GM19452 (cell line): ENCODE results near the gene RSF1.

Experiments used
- ATAC-seq: cut with Tn5 transposase; IDR thresholded peaks from one replicate; pipeline ENCODE4 v1.9.1; 2021; ENCODE audit not compliant: unreplicated experiment

RSF1 gene

DNA sequence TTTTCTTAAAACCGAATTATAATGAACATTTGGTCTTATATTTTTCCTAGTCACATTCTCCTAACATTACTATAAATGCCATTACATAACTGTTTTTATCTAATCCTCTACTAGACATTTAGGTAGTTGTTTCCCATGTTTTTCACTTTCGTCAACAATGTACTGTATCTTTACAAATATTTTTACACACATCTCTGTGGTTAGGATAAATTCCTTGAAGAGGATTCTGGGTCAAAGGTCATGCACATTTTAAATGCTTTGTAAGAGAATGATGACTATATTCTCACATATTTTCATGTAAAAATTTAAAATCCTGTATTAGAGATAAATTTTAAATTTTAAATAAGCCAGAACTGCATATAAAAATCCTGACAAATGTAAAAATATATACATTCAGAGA lies 121.6 kb downstream of the RSF1 start:
- no peak for ATAC-seq

DNA sequence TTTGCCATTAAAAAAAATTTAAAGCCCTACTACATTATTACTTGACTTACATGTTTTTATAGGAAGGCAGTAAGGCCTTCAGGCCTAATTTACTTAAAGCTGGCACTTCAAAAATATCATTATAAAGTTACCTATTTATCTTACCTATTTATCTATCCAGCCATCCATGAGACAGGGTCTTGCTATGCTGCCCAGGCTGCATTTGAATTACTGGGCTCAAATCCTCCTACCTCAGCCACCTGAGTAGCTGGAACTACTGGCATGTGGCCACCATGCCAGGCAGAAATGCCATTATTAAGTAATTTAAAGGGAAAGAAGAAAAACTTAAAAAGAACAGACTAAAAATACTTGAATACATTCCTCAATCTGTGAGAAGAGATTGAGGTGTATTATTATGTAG lies 122.7 kb downstream of the RSF1 start:
- ATAC-seq = no peak

DNA sequence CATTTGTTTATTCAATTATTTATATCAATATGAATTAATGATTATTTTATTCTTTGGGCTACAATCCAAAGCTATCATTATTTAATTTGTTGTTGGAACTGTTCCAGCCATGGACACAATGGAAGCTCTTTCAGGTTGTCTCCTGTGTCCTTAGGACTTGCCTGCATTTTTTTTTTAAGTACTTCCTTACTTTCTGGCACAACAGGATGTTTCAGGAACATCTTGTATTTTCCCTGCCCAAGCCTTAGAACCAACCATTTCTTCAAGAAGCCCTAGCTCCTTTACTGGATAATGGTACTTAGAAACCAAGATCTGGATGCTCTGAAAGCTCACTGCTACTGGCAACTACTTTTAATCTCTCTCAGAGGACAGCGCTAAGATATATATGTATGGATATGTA lies 125.1 kb downstream of the RSF1 start:
- no peak for ATAC-seq

DNA sequence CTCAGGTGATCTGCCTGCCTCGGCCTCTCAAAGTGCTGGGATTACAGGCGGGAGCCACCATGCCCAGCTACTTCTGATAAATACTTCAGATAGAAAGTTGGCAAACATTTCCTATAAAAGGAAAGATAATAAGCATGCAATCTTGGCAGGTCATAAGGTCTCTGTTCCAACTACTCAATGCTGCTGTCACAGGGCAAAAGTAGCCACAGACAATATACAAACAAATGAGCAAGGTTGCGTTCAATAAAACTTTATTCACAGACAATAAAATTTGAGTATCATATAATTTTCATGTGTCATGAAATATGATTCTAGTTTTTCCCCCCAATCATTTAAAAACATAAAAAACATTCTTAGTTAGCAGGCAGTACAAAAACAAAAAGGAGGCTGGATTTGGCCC lies 129.9 kb downstream of the RSF1 start:
- no peak for ATAC-seq

DNA sequence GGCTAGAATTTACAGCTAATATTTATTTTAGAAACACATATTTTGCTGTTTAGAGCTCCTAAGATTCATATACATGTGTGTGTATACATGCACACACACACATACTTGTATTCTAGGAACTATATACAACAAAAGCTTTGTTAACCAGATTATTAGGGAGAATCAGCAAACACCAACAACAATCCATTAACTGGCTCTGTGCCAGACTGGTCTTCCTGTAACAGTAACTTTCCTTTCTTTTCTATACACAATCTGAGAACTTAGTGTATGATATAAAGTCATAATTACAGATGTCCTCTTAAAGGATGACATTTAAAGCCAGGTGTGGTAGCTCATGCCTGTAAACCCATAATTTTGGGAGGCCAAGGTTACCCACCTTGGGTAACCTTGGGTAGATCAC lies 133.4 kb downstream of the RSF1 start:
- ATAC-seq = no peak

DNA sequence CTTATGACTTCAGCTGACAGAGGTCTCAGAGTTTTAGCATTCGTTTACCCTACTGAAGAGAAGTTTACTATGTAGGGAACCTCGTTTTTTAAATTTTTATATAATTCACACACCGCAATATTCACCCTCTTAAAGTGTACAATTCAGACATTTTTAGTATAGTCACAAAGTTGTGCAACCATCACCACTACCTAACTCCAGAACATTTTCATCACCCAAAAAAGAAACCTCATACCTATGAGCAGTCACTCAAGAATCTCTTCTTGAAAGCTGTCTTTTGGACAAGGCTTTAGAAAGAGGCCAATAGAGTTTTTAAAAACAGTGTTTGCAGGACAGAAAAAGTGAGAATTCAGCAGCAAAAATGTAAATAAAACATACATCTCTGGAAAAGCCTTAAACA lies 143.4 kb downstream of the RSF1 start:
- ATAC-seq = no peak

DNA sequence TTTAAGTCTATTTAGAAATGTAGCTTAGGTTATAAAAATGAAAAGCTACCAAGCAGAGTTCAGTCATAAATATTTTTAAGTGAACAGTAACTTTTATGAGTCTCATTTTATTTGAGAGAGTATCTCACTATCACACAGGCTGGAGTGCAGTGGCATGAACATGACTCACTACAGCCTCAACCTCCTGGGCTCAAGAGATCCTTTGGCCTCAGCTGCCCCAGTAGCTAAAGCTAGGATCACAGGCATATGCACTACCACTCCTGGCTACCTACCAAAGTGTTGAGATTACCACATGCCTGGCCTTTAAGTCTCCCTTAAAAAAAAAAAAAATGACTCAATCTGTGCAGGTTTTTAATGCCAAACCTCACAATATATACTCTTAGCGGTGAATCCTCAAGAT lies 148.3 kb downstream of the RSF1 start:
- no peak for ATAC-seq

DNA sequence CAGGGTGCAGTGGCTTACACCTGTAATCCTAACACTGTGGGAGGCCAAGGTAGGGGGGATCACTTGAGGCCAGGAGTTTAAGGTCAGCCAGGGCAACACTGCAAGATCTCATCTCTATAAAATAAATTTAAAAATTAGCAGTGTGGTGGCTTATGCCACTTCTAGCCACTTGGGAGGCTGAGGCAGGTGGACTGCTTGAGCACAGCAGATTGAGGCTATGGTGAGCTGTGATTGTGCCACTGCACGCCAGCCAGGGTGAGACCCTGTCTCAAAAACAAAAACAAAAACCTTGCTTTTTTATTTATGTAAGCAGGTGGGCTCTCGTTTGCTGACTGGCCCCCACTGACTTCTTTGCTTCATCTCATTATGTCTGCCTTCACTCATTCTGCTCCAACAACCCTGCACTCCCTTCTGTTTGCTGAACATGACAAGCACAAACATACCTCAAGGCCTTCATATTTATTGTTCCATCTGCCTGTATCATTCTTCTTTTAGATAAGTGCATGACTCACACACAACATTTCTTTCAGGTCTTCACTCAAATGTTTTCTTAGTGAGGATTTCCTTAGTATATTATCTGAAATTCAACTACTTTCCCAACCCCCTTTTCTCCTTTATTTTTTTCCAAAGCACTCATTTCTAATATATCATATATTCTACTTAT lies 150.5 kb downstream of the RSF1 start:
- no peak for ATAC-seq

DNA sequence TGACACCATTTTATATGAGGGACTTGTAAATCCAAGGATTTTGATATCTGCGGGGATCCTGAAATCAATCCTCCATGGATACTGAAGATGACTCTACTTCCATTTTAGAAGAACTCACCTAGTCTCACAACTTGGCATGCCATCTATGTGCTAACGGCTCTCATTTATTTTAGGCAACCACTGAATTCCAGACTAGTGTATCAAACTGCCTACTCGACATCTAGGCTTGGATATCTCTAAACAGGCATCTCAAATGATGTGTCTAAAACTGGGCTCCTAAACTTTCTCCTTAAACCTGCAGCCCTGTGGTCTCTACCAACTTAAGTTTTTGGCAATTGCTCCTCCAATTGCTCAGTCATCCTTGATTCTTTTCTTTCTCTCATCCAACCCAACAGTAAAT lies 151.8 kb downstream of the RSF1 start:
- ATAC-seq = no peak

DNA sequence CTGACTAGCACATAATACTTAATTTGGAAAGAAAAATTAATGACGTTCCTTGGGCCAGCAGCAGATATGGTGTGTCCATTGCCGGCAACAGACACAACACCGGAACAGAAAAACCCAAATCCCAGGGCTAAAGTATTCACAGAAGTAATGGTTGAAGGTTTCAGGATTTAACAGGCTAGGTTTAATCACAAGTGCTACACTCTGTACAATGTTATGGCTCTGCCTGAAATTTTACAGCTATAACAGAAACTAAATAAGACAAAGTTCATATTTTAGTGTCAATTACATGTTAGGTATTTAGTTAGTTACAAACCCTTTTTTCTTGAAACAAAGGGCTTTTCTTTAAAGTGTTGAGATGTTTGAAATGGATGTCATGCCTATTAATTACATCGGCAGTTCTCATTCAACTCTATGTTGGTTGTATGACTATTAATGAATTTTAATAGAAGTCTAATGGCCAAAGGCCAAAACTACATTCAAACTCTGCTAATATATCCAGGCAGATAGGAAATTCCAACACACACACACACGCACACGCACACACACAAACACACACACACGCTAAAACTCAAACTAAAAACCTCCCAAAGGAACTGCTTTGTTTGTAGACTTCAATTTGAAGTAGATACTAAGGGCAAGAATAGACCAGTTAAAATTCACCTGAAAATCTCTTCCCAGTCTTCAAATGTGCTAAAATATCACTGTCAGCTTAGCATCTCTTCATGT lies 155.1 kb downstream of the RSF1 start:
- ATAC-seq = no peak

DNA sequence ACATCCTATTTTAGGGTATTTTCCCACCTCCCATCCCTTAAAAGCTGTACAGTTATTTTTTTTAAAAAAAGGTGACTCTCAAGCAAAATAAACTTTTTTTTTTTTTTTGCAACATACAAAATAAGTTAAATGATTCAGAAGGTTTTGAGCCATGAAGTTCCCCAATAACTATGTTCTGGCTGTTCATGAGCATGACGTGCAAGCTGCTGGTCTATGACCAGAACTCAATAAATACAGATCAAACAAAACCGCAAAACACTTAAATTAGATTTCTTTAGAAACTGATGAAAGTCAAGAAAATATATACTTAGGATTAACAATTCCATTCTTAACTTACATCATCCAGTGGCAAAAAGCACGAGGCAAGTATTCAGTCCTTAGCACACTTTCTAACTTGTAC lies 158.9 kb downstream of the RSF1 start:
- ATAC-seq = no peak

DNA sequence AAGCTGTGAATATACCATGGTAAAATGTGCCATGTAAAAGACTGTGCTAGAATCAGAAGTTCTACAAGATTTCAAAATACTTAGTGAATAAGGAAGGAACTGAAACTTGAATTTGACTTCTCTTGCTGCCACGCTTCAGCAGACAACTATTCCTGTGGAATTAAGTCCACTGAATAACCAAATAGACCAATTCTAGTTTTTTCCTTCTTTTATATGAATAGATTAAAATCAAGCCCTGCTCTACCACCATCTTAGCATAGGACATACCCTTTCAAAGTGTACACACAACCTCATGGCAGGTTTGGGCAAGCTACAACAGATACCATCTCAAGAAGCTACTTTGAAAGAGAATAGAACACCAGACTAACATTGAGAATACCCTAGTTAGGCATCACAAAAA lies 159.6 kb downstream of the RSF1 start:
- ATAC-seq = no peak

DNA sequence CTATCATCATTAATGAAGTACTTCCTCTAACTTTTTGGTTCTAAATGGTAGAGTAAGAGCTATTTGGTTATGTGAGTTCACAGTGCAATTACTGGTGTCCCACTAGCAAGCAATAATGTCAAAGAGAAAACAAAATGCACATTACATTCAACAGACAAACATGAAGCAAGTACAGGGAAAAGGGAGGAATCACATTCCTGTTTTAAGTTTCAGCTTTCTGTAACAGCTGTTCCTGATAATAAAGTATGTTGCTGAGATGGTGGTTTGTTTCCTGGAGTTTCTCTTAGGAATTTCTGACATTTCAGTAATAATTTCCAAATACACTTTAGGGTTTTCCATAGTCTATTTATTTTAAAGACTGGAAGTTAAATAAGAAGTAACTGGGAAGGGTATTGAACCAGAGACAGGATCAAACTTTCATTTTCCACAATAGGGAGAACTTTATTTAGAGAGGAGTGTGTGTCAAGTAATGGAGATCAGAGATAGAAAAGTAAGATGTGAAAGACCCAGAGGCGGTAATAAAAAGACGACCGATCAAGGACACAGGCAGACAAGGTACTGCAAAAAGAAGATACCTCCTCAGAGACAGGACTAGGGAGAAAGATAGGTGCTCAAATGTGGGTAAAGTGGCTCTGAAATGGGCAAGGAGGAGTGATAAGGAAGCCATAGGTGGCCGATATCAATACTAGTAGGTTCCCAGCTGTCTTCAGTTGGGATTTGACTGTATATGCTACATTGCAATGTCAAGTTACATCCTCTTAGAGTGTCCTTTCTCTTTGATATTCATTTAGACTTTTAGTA lies 162.1 kb downstream of the RSF1 start:
- ATAC-seq = no peak

DNA sequence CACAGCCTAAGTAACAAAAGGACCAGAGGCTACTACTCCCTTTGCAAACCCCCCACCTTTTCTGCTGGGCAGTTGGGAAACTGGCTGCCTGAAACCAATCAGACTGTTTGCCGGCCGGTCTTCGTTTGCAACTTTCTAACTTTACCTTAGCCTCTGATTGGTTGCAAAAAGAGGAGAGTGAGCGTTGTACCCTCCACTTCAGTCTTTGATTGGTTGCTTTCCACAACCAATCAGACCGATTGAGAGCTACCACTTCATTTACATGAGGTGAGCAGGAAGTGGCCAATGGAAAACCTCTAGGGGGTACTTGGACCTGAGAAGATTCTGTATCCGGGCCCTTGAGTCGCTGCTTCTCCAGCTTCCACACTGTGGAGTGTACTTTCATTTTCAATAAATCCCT lies 164.2 kb downstream of the RSF1 start:
- no peak for ATAC-seq

DNA sequence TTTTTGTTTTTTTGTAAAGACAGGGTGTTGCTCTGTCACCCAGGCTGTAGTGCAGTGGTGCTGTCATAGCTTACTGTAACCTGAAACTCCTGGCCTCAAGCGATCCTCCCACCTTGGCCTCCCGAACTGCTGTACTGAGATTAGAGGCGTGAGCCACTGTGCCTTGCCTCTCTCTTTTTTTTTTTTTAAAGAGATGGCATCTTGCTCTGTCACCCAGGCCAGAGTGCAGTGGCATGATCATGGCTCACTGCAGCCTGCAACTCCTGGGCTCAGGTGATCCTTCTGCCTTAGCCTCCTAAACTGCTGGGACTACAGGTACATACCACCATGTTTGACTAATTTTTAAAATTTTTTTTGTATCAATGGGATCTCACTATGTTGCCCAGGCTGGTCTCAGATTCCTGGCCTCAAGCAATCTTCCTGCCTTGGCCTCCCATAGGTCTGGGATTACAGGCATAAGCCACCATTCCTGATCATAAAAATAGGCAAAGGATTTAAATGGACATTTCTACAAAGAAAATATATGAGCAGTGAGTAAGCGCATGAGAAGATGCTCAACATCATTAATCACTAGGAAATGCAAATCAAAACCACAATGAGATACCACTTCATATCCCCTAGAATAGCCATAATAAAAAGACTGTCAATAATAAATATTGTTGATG lies 165.6 kb downstream of the RSF1 start:
- no peak for ATAC-seq

DNA sequence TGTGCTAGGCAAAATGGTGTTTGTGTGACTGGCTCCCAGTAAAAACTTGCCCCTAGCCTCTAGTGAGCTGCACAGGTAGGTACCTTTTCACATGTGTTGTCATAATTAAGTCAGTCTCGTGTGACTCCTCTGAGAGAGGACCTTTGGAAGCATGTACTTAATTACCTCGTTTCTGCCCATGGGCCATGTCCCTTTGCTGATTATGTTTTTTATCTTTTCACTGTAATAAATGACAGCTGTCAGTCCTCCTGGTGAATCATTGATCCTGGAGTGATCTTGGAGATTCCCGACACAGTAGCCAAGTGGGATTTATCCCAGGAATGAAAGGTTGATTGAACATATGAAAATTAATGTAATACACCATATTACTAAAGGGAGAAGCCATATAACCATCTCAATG lies 170.4 kb downstream of the RSF1 start:
- no peak for ATAC-seq

DNA sequence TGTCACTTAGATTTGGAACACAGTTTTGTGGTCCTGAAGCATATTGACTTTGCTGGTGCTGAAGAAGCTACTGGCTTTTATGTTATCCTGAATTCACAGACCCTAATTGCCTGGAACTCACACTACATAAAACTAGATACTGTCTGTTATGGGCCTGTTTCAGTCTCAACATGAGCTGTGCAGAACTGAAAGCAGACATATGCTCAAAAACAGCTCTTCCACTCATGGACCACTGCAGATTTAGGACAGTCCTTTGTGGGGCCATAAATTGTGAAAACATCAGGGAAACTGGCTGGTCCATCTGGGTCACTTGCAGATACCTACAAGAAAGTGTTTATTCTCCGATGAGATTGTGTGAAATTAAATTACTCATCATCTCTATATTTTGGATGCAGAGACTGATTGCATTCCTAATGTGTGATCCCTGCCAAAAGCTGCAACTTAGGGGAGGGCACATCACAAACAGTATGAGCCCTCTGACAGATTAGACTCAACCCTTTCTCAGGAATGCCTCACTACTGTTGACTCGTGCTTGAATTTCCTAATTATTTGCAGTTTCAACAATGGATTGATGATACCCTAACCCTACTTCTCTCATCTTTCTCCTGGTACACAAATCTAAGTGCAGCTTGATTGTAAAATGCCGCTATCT lies 172.7 kb downstream of the RSF1 start:
- no peak for ATAC-seq

DNA sequence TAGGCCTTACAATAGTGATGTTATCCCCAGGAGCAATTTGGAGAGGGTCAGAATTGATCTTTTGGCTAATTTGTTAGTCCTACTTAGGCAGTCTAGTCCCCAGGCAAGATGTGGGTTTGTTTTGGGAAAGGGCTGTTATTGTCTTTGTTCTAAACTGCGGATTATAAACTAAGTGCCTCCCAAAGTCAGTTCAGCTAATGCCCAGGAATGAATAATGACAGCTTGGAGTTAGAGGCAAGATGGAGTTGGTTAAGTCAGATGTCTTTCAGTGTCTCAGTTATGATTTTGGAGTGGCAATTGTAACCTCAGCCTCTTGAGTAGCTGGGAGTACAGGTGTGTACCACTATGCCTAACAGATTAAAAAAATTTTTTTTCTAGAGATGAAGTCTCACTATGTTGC lies 175.6 kb downstream of the RSF1 start:
- no peak for ATAC-seq

DNA sequence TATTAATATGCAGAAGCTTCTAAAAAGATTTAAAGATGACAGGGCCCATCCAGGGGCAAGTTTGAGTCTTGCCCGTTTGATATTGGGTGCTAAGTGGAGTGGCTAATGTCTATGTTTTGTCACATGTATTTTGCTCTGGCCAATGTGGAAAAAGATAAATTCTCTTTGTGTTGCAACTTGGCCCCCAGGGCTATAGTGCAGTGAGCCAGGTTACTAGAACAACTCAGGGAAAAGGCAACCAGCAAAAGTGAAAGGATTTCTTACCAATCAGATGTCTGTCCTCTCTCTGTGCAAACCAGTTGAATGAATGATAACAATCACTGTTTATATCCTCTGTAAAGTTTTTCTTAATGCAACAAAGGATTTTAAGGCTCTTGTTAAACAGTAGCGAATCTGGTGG lies 178.3 kb downstream of the RSF1 start:
- no peak for ATAC-seq

DNA sequence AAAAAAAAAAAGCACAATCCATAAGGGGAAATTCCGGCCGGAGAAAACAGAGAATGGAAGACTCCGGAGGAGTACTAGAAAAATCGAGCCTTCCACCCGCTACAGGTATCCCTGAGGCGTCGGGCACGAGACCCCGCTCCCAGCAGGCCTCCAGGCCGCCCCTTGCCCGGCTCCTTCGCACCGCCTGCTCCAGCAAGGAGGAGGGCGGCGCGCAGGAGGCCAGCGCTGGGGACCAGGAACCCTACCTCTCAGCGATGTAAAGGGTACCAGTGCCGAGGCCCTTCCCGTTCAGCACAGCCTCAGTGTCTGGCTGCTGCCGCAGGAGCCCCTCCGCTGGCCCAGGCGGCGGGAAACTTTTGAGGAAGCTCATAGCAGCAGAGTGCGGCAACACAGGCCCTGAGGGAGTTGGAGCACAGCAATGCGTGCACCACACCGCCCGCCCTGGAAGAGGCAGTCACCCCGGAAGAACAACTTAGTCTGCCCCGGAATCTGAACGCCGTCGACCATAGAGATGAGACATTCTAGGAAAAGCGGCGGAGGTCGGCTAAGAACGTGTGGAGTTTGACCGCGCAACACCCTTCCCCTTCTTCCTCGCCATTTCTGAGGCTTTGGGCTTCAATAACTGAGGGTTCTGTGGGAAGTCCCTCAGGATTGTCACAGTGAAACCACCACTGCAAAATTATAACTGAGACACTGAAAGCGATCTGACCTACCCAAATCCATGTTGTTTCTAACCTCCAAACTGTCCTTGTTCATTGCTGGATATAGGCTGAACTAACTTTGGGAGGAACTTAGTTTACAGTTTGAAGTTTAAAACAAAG lies 183.0 kb downstream of the RSF1 start, which contains the start of gene CLNS1A:
Gene CLNS1A, minus strand, starts transcription at position 450 of the 821 bp plus-strand sequence. Its CDS starts 80 bp downstream, at position 370.
- peak; percentile 94 for ATAC-seq
